GM23338 (cell line): ENCODE data around the gene CFAP97. TPM values are rescaled to one million over a fixed set of nuclear protein-coding genes. Genes with fewer than 3 reads are reported as not detected.

Experiments
- ATAC-seq: fragments of 200-7000 bp; cut with Tn5 transposase; 3 replicates; pipeline ENCODE4 v1.9.1; 2020
- DNase-seq: peaks from one replicate; pipeline ENCODE4 v3.0.0-alpha.2; 2015; ENCODE audit warnings: low spot score
- H2AFZ ChIP-seq: fragments of 200-600 bp; sonication (generic); 2 replicates; pipeline ENCODE4 v1.8.0; 2016; ENCODE audit warnings: antibody characterized with exemption, mild to moderate bottlenecking, moderate library complexity
- H3F3A ChIP-seq: fragments of 200-600 bp; sonication (generic); replicated peaks from 2 replicates; pipeline ENCODE4 v1.8.0; 2017; ENCODE audit warnings: antibody characterized with exemption, mixed run types, low read depth
- H3K27ac ChIP-seq: fragments of 200-600 bp; sonication (generic); 2 replicates; pipeline ENCODE4 v1.6.1; 2016; ENCODE audit warnings: low read depth
- H3K27me3 ChIP-seq: fragments of 200-600 bp; sonication (generic); 2 replicates; pipeline ENCODE4 v1.8.0; 2016; ENCODE audit warnings: mild to moderate bottlenecking, mixed run types, moderate library complexity; ENCODE audit not compliant: insufficient read depth
- H3K36me3 ChIP-seq: fragments of 200-600 bp; sonication (generic); 2 replicates; pipeline ENCODE4 v1.8.0; 2016; ENCODE audit warnings: mild to moderate bottlenecking; ENCODE audit not compliant: insufficient read depth
- H3K4me1 ChIP-seq: fragments of 200-600 bp; sonication (generic); 2 replicates; pipeline ENCODE4 v1.8.0; 2016; ENCODE audit warnings: mild to moderate bottlenecking, moderate library complexity; ENCODE audit not compliant: insufficient read depth
- H3K4me2 ChIP-seq: fragments of 200-600 bp; sonication (generic); 2 replicates; pipeline ENCODE4 v1.7.1; 2017; ENCODE audit warnings: mixed run types
- H3K4me3 ChIP-seq: fragments of 200-600 bp; sonication (generic); 2 replicates; pipeline ENCODE4 v1.6.1; 2016; ENCODE audit warnings: mixed run types
- H3K79me2 ChIP-seq: fragments of 200-600 bp; sonication (generic); replicated peaks from 2 replicates; pipeline ENCODE4 v1.8.0; 2017; ENCODE audit warnings: mild to moderate bottlenecking; ENCODE audit not compliant: insufficient read depth
- H3K9me2 ChIP-seq: fragments of 200-600 bp; sonication (generic); 2 replicates; pipeline ENCODE4 v1.8.0; 2017; ENCODE audit not compliant: insufficient read depth
- H4K20me1 ChIP-seq: fragments of 200-600 bp; sonication (generic); replicated peaks from 2 replicates; pipeline ENCODE4 v1.8.0; 2017; ENCODE audit warnings: mild to moderate bottlenecking; ENCODE audit not compliant: insufficient read depth
- H3K27ac Mint-ChIP-seq: 2 replicates; pipeline ENCODE4 v1.8.0; 2020; ENCODE audit warnings: inconsistent platforms, mild to moderate bottlenecking, moderate library complexity, mixed read lengths
- H3K27me3 Mint-ChIP-seq: 3 replicates; pipeline ENCODE4 v1.8.0; 2022; ENCODE audit warnings: low read depth, mild to moderate bottlenecking, moderate library complexity, mixed read lengths, inconsistent platforms; ENCODE audit not compliant: insufficient read depth, poor library complexity
- H3K36me3 Mint-ChIP-seq: 3 replicates; pipeline ENCODE4 v1.8.0; 2021; ENCODE audit warnings: low read depth, mild to moderate bottlenecking, inconsistent platforms, moderate library complexity, mixed read lengths
- H3K4me1 Mint-ChIP-seq: 3 replicates; pipeline ENCODE4 v1.8.0; 2020; ENCODE audit warnings: mild to moderate bottlenecking, inconsistent platforms, mixed read lengths
- H3K4me3 Mint-ChIP-seq: 3 replicates; pipeline ENCODE4 v1.8.0; 2021; ENCODE audit warnings: moderate library complexity, mild to moderate bottlenecking, inconsistent platforms, mixed read lengths
- H3K9me3 Mint-ChIP-seq: 3 replicates; pipeline ENCODE4 v1.8.0; 2020; ENCODE audit warnings: moderate library complexity, mild to moderate bottlenecking, inconsistent platforms, mixed read lengths
- CREB1 ChIP-seq: fragments of 250-450 bp; sonication (Bioruptor Pico); IDR thresholded peaks from 2 replicates; pipeline ENCODE4 v1.5.0; 2020; ENCODE audit warnings: low read depth, mild to moderate bottlenecking, moderate library complexity
- CTCF ChIP-seq, 2 experiments: fragments of 200-600 bp in 1 of 2; sonication (generic) in 1 of 2; conservative IDR thresholded peaks; 2 replicates each; pipeline versions ENCODE4 v1.5.1 to v1.6.1; 2016 to 2017; ENCODE audit warnings: antibody characterized with exemption in 2 of 2, low read depth in 2 of 2, mild to moderate bottlenecking in 2 of 2, moderate library complexity in 1 of 2
- ETS1 ChIP-seq: IDR thresholded peaks from 2 replicates; pipeline ENCODE4 v1.6.1; 2016; ENCODE audit warnings: antibody characterized with exemption
- EZH2 ChIP-seq: fragments of 200-600 bp; sonication (generic); IDR thresholded peaks from one replicate; pipeline ENCODE4 v1.8.0; 2017; ENCODE audit warnings: antibody characterized with exemption, mild to moderate bottlenecking, low read depth; ENCODE audit not compliant: unreplicated experiment
- JUNB ChIP-seq: IDR thresholded peaks from one replicate; pipeline ENCODE4 v1.6.1; 2016; ENCODE audit warnings: antibody characterized with exemption; ENCODE audit not compliant: unreplicated experiment
- POLR2AphosphoS5 ChIP-seq: IDR thresholded peaks from 2 replicates; pipeline ENCODE4 v1.6.1; 2016; ENCODE audit warnings: antibody characterized with exemption, low read depth
- REST ChIP-seq: IDR thresholded peaks from one replicate; pipeline ENCODE4 v1.6.1; 2018; ENCODE audit warnings: antibody characterized with exemption; ENCODE audit not compliant: unreplicated experiment
- STAT1 ChIP-seq: IDR thresholded peaks from one replicate; pipeline ENCODE4 v1.6.1; 2016; ENCODE audit warnings: antibody characterized with exemption; ENCODE audit not compliant: unreplicated experiment
- ZNF331 ChIP-seq: fragments of 250-450 bp; sonication (Bioruptor Pico); IDR thresholded peaks from 2 replicates; pipeline ENCODE4 v1.5.0; 2020; ENCODE audit warnings: low read depth, mild to moderate bottlenecking, moderate library complexity
- ZNF462 ChIP-seq: fragments of 250-450 bp; sonication (Bioruptor Pico); IDR thresholded peaks from 2 replicates; pipeline ENCODE4 v1.5.0; 2020; ENCODE audit warnings: mild to moderate bottlenecking, moderate library complexity
- polyA plus RNA-seq: library from polyadenylated mRNA; unstranded; fragments of >200 nt; fragmentation: Nextera tagmentation; extraction: Ambion mirVana; gene quantifications from 2 replicates; pipeline ENCODE4 v1.2.1, GENCODE V29; 2016
- total RNA-seq: library from RNA; depleted of rRNA; stranded (reverse); fragments of >200 nt; shearing (Covaris generic); gene quantifications from 2 replicates; pipeline ENCODE4 v1.2.3, GENCODE V29; 2014

CFAP97 gene
- total and polyA plus RNA-seq, 2 experiments from 2014 or later, result 37.7 to 73.3 TPM

GRCh38 chr4:185227713-185228278 is 24.0 kb upstream of the CFAP97 start (continued):
- TF ChIP-seq ZNF462 (CRISPR knock-in tag), result no peak
- TF ChIP-seq JUNB, result no peak
- TF ChIP-seq EZH2, result no peak
- TF ChIP-seq ZNF331 (CRISPR knock-in tag), result no peak

GRCh38 chr4:185227131-185227551 is 23.3 kb upstream of the CFAP97 start:
- peak; percentile 62 for ATAC-seq
- no peak for TF ChIP-seq POLR2AphosphoS5
- no peak for TF ChIP-seq CREB1
- TF ChIP-seq CTCF (conservative IDR thresholded peaks at IDR 0.05; ENCODE audit: low read depth in 2 of 2), result peak; percentile 22 to 45; a peak in 3 of 4 replicates
- no peak for TF ChIP-seq STAT1
- no peak for TF ChIP-seq REST
- TF ChIP-seq ETS1, result no peak

More at GRCh38 chr4:185227131-185227551, 23.3 kb upstream of the CFAP97 start:
- no peak overlapping the region for H2AFZ ChIP-seq
- H3K9me2 ChIP-seq, result no peaks in the 10 kb centered on the region
- H3K4me1 ChIP-seq, result no peaks in the 10 kb centered on the region
- no peaks in the 10 kb centered on the region for H3K9me3 Mint-ChIP-seq
- peaks cover 70% of the 10 kb centered on the region for H3K79me2 ChIP-seq
- peaks cover 2% of the 10 kb centered on the region; the same call in 2 of the 3 replicates for H3K4me1 Mint-ChIP-seq
- no peaks in the 10 kb centered on the region for H3K27me3 Mint-ChIP-seq
- H3K4me2 ChIP-seq, result no peak overlapping the region
- H3K4me3 Mint-ChIP-seq, result no peak overlapping the region
- peak; percentile 41 for DNase-seq
- no peaks in the 10 kb centered on the region; the same call in 1 of the 2 replicates for H4K20me1 ChIP-seq
- no peak overlapping the region for H3K27ac Mint-ChIP-seq
- H3K36me3 ChIP-seq, result no peaks in the 10 kb centered on the region
- H3F3A ChIP-seq, result 0 out of 2 replicates have a peak, but pooled peaks cover 6% of the 10 kb centered on the region
- no peaks in the 10 kb centered on the region for H3K27me3 ChIP-seq
- no peaks in the 10 kb centered on the region for H3K36me3 Mint-ChIP-seq
- no peak overlapping the region for H3K4me3 ChIP-seq
- no peak overlapping the region for H3K27ac ChIP-seq
